ENCODE data around the gene NCR2. TPM values are rescaled to one million over a fixed set of nuclear protein-coding genes. Genes with fewer than 3 reads are reported as not detected.

Gene NCR2
- total and polyA plus RNA-seq, 7 donors, result not detected

DNA sequence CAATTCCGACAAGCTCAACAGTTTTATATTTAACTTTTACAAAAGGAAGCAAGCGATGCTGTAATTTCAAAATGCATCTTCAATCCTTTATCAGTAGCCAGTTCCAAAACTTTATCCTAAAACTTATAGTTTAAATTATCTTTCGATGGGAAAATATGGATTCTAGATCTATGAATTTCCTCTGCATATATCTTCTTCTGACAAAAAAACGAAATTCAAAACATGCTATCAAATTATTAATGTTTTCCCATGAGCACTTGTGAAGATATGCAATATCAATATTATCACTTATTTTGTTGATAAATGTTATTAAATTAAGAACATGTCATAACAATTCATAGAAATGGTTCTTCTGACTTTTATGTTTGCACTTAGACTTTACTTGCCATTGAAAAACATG, 2.3 kb downstream of the NCR2 start:
- Histone ChIP-seq H3K27me3 (ENCODE audit: insufficient read depth in 3 of 3, low read length in 2 of 3) (peaks cover 0 to 4% (median 0%) of the 10 kb centered on the region in 3 donors), H3K27ac (no peak overlapping the region), H3K4me1 (no peaks in the 10 kb centered on the region), H3K9me3 (no peaks in the 10 kb centered on the region), H3K4me3 (no peak overlapping the region), H3K36me3 (ENCODE audit: insufficient read depth in 1 of 2, low read depth in 1 of 2) (no peaks in the 10 kb centered on the region)
- 63 to 87% (median 86%) methylated on average over 4 of the region's 4 CpGs for WGBS, 3 donors
- TF ChIP-seq, protein P1, sequence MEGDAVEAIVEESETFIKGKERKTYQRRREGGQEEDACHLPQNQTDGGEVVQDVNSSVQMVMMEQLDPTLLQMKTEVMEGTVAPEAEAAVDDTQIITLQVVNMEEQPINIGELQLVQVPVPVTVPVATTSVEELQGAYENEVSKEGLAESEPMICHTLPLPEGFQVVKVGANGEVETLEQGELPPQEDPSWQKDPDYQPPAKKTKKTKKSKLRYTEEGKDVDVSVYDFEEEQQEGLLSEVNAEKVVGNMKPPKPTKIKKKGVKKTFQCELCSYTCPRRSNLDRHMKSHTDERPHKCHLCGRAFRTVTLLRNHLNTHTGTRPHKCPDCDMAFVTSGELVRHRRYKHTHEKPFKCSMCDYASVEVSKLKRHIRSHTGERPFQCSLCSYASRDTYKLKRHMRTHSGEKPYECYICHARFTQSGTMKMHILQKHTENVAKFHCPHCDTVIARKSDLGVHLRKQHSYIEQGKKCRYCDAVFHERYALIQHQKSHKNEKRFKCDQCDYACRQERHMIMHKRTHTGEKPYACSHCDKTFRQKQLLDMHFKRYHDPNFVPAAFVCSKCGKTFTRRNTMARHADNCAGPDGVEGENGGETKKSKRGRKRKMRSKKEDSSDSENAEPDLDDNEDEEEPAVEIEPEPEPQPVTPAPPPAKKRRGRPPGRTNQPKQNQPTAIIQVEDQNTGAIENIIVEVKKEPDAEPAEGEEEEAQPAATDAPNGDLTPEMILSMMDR (IDR thresholded peaks at IDR 0.05), result no peak
- DNase-seq (no peak), ATAC-seq (no peak)
- intact Hi-C loops (cut with DNase I), result no loop called here

DNA sequence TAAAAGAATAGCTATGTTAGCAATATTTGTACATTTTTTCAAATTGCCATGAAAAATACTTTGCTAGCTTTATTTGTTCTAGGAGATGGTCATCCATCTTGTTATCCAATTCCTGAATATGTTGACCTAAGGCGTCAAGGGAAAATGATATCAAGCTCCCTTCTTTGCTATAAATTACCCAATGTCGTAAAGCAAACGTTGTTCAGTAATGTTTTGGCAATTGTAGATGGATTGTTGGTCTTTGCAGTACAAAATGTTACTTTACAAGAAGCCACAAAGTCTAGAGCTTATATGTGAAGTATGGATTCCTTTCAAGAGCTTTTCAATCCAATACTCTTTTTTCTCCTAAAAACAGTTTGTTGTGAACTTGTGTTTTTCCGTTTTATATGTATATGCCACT, 3.3 kb downstream of the NCR2 start:
- Histone ChIP-seq H3K9me3 (no peaks in the 10 kb centered on the region), H3K36me3 (ENCODE audit: insufficient read depth in 1 of 2, low read depth in 1 of 2) (no peaks in the 10 kb centered on the region), H3K27ac (no peak overlapping the region), H3K4me1 (no peaks in the 10 kb centered on the region), H3K27me3 (ENCODE audit: insufficient read depth in 3 of 3, low read length in 2 of 3) (peaks cover 0 to 4% (median 0%) of the 10 kb centered on the region in 3 donors), H3K4me3 (no peak overlapping the region)
- 54 to 57% (median 55%) methylated on average over 4 of the region's 4 CpGs for WGBS, 3 donors
- intact Hi-C loops (cut with DNase I), result no loop called here
- TF ChIP-seq, protein P1 (IDR thresholded peaks at IDR 0.05), result no peak
- DNase-seq, result no peak
- no peak for ATAC-seq

DNA sequence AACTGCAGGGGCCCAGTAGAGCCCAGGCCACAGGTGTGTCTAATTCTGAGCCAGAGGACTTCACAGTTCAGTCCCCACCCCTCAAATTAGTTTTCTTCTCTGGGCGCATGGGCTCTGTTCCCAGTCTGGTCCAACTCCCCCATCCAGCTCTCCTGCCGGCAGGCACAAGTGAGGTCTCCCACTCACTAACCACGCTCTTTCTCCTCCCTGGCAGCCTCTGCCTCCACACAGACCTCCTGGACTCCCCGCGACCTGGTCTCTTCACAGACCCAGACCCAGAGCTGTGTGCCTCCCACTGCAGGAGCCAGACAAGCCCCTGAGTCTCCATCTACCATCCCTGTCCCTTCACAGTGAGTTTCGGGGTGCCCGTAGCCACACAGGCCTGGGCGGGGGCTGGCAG, 6.2 kb downstream of the NCR2 start:
- Histone ChIP-seq H3K4me1 (no peaks in the 10 kb centered on the region), H3K27ac (no peak overlapping the region), H3K9me3 (no peaks in the 10 kb centered on the region), H3K27me3 (ENCODE audit: insufficient read depth in 3 of 3, low read length in 2 of 3) (peaks cover 2 to 9% (median 4%) of the 10 kb centered on the region in 3 donors), H3K4me3 (no peak overlapping the region), H3K36me3 (ENCODE audit: insufficient read depth in 1 of 2, low read depth in 1 of 2) (no peaks in the 10 kb centered on the region)
- DNase-seq (no peak), ATAC-seq (no peak)
- 82 to 93% (median 88%) methylated on average over 8 of the region's 8 CpGs for WGBS, 3 donors
- TF ChIP-seq, protein P1 (IDR thresholded peaks at IDR 0.05), result no peak
- intact Hi-C loops (cut with DNase I), result no loop called here

DNA sequence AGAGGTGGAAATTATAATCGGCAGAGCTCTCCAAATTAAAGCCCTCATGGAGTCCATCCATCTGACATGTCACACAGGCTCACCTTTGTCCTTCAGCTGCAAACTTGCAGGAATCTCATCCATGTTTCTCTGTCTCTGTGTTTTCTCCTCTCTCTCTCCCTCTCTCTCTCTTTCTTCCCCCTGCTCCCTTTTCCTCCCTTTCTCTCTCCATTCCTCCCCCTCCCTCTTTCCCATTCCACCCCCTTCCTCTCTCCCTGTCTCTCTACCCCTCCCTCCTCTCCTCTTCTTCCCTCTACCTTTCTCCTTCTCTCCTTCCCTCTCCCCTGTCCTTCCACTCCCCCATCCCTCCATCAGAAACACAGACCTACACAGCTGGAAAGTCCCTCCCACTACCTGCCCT, 6.8 kb downstream of the NCR2 start:
- DNase-seq, result no peak
- WGBS, 3 donors, result 30 to 50% (median 39%) methylated on average over 1 of the region's 1 CpG
- intact Hi-C loops (cut with DNase I), result no loop called here
- TF ChIP-seq, protein P1 (IDR thresholded peaks at IDR 0.05), result no peak
- no peak for ATAC-seq
- Histone ChIP-seq H3K36me3 (ENCODE audit: insufficient read depth in 1 of 2, low read depth in 1 of 2) (no peaks in the 10 kb centered on the region), H3K4me1 (no peaks in the 10 kb centered on the region), H3K27ac (no peak overlapping the region), H3K27me3 (ENCODE audit: insufficient read depth in 3 of 3, low read length in 2 of 3) (peaks cover 2 to 9% (median 4%) of the 10 kb centered on the region in 3 donors), H3K9me3 (no peaks in the 10 kb centered on the region), H3K4me3 (no peak overlapping the region)

DNA sequence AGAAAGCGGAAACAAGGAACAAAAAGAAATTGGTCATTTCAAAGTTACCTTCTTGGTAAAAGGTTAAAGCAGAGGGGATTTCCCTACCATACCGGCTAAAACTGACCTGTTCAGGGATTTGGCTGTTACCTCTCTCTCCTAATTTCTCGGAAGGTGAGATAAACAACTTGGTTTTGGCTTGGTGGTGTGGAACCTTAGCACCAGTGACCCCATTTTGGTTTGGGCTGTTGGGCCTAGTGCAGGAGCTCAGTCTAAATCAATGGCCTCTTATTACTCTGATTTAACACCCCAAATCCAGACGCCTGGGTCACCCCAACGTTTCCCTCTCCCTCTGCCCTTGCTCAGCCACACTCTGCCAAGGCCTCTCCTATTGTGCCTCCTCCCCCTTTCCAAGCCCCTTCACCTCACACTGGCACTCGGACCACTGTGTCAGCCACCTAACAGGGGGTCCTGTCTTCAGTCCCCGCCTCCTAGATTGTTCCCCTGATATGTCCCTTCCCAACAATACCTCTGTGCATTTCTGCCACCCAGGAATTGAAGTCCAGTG, 8.3 kb downstream of the NCR2 start:
- WGBS, 3 donors, result 85 to 88% (median 86%) methylated on average over 7 of the region's 7 CpGs
- H3K27me3 ChIP-seq (ENCODE audit: insufficient read depth in 3 of 3, low read length in 2 of 3), result peaks cover 2 to 14% (median 4%) of the 10 kb centered on the region in 3 donors

More for the DNA sequence above, 8.3 kb downstream of the NCR2 start:
- intact Hi-C loops (cut with DNase I), result no loop called here
- Histone ChIP-seq H3K4me1 (no peaks in the 10 kb centered on the region), H3K9me3 (no peaks in the 10 kb centered on the region), H3K27ac (no peak overlapping the region), H3K36me3 (ENCODE audit: insufficient read depth in 1 of 2, low read depth in 1 of 2) (no peaks in the 10 kb centered on the region), H3K4me3 (no peak overlapping the region)
- no peak for ATAC-seq
- DNase-seq, result no peak
- TF ChIP-seq, protein P1 (IDR thresholded peaks at IDR 0.05), result no peak
